B cell (primary cell): Measurements from ENCODE around the gene FKBP1B. TPM values are rescaled to one million over a fixed set of nuclear protein-coding genes. Genes with fewer than 3 reads are reported as not detected.
A peak's percentile ranks its signal among the peaks of the same experiment; 100 is the strongest.

Source experiments
- ATAC-seq: fragments of 200-7000 bp; cut with Tn5 transposase; one replicate; pipeline ENCODE4 v1.10.0; 2021; ENCODE audit warnings: low read depth, mild to moderate bottlenecking, moderate number of reproducible peaks, moderate library complexity
- CTCF ChIA-PET: fragments of 350-600 bp; sonication (Branson Sonifier 250); formaldehyde crosslinking; loops from one replicate; lab custom pipeline; 2021; ENCODE audit warnings: antibody characterized with exemption, inconsistent platforms; lab: Charles Lee
- POLR2A ChIA-PET: fragments of 350-600 bp; sonication (Branson Sonifier 250); formaldehyde crosslinking; loops from one replicate; lab custom pipeline; 2021; ENCODE audit warnings: antibody characterized with exemption; lab: Charles Lee
- DNase-seq: peaks from one replicate; pipeline ENCODE4 v3.0.0; 2013
- H2AFZ ChIP-seq: 2 replicates; pipeline ENCODE4 v1.6.1; 2012; ENCODE audit warnings: mild to moderate bottlenecking, low read depth, low read length; ENCODE audit not compliant: insufficient read depth, poor library complexity, severe bottlenecking
- H3K27ac ChIP-seq, 2 donors: 1 replicate in 1 of 2; 2 replicates in 1 of 2; pipeline ENCODE4 v1.5.1; 2012 to 2013; ENCODE audit warnings: low read length in 2 of 2, mild to moderate bottlenecking in 2 of 2, moderate library complexity in 1 of 2
- H3K27me3 ChIP-seq, 4 experiments: fragments of 200-600 bp in 1 of 4; sonication (generic) in 1 of 4; replicated peaks in 1 of 4; 1 replicate in 2 of 4; 2 replicates in 2 of 4; pipeline versions ENCODE4 v1.6.1 to v1.7.0; 2013 to 2016; ENCODE audit warnings: low read length in 3 of 4, mild to moderate bottlenecking in 2 of 4, mixed read lengths in 1 of 4, moderate library complexity in 1 of 4; ENCODE audit not compliant: insufficient read depth in 4 of 4, control insufficient read depth in 3 of 4; ENCODE audit errors: control extremely low read depth in 1 of 4
- H3K36me3 ChIP-seq, 2 experiments: replicated peaks in 1 of 2; 1 replicate in 1 of 2; 2 replicates in 1 of 2; pipeline versions ENCODE4 v1.6.1 to v1.7.1; 2013; ENCODE audit warnings: low read length in 1 of 2; ENCODE audit not compliant: insufficient read depth in 2 of 2, control insufficient read depth in 1 of 2; ENCODE audit errors: control extremely low read depth in 1 of 2, extremely low read depth in 1 of 2
- H3K4me1 ChIP-seq, 2 donors: fragments of 200-600 bp in 1 of 2; sonication (generic) in 1 of 2; 1 replicate in 1 of 2; 2 replicates in 1 of 2; pipeline versions ENCODE4 v1.5.1 to v1.6.1; 2013 to 2017; ENCODE audit warnings: low read length in 2 of 2; ENCODE audit not compliant: control insufficient read depth in 2 of 2, insufficient read depth in 2 of 2
- H3K4me2 ChIP-seq: replicated peaks from 2 replicates; pipeline ENCODE3; 2012; ENCODE audit warnings: mild to moderate bottlenecking, low read depth, low read length; ENCODE audit not compliant: poor library complexity, severe bottlenecking
- H3K4me3 ChIP-seq, 5 experiments: fragments of 200-600 bp in 1 of 5; sonication (generic) in 1 of 5; 1 replicate in 3 of 5; 2 replicates in 2 of 5; pipeline versions ENCODE4 v1.5.1 to v1.7.0; 2011 to 2016; ENCODE audit warnings: low read length in 4 of 5, mild to moderate bottlenecking in 4 of 5, low read depth in 2 of 5, control low read depth in 1 of 5, moderate library complexity in 1 of 5; ENCODE audit not compliant: insufficient read depth in 1 of 5; ENCODE audit errors: control extremely low read depth in 1 of 5, extremely low read depth in 1 of 5
- H3K79me2 ChIP-seq: fragments of 200-600 bp; sonication (generic); one replicate; pipeline ENCODE4 v1.6.0; 2016; ENCODE audit warnings: low read length; ENCODE audit not compliant: control insufficient read depth, insufficient read depth
- H3K9ac ChIP-seq: fragments of 200-600 bp; sonication (generic); 2 replicates; pipeline ENCODE4 v1.6.1; 2017; ENCODE audit warnings: mild to moderate bottlenecking, low read length, moderate library complexity
- H3K9me3 ChIP-seq, 3 donors: one replicate each; pipeline versions ENCODE4 v1.6.1 to v1.7.1; 2013; ENCODE audit warnings: low read length in 2 of 3; ENCODE audit not compliant: control insufficient read depth in 2 of 3, insufficient read depth in 1 of 3; ENCODE audit errors: control extremely low read depth in 1 of 3
- H4K20me1 ChIP-seq: 2 replicates; pipeline ENCODE4 v1.6.0; 2012; ENCODE audit warnings: mild to moderate bottlenecking, low read length; ENCODE audit not compliant: insufficient read depth, control insufficient read depth, poor library complexity, severe bottlenecking
- H3K27ac Mint-ChIP-seq: one replicate; pipeline ENCODE4 v1.8.0; 2021; ENCODE audit warnings: mixed read lengths
- H3K27me3 Mint-ChIP-seq: one replicate; pipeline ENCODE4 v1.8.0; 2021; ENCODE audit warnings: mixed read lengths
- H3K4me1 Mint-ChIP-seq: one replicate; pipeline ENCODE4 v1.8.0; 2021; ENCODE audit warnings: mixed read lengths
- H3K4me3 Mint-ChIP-seq: one replicate; pipeline ENCODE4 v1.8.0; 2021; ENCODE audit warnings: mixed read lengths
- H3K9me3 Mint-ChIP-seq: one replicate; pipeline ENCODE4 v1.8.0; 2022; ENCODE audit warnings: mixed read lengths; ENCODE audit not compliant: insufficient read depth
- EZH2 ChIP-seq: IDR thresholded peaks from 2 replicates; pipeline ENCODE4 v1.6.1; 2012; ENCODE audit warnings: borderline replicate concordance, low read depth, mild to moderate bottlenecking, moderate library complexity, low read length; ENCODE audit not compliant: insufficient read depth, poor library complexity, severe bottlenecking
- WGBS: methylation state at CpG from one replicate; pipeline ENCODE4 v1.1.5; 2013; ENCODE audit warnings: missing lambda C conversion rate; ENCODE audit not compliant: insufficient coverage; 5-methylcytosine and 5-hydroxymethylcytosine counted together
- intact Hi-C: fragments of 100-400 bp; cut with micrococcal nuclease; formaldehyde crosslinking; loops from one replicate; pipeline ENCODE4 v1.10.0; 2022
- polyA plus RNA-seq: library from polyadenylated mRNA; depleted of rRNA; stranded (reverse); fragments of >200 nt; gene quantifications from 2 replicates; pipeline ENCODE4 v1.2.3, GENCODE V29; 2012
- total RNA-seq, 2 donors: library from RNA; stranded (reverse); fragments of 120-200 nt in 1 of 2; gene quantifications; 1 replicate in 1 of 2; 2 replicates in 1 of 2; pipeline versions ENCODE4 v1.2.3 to v1.2.4, GENCODE V29; 2013 to 2022
- TF ChIP-seq, protein P1 (sequence below): fragments of 200-600 bp; IDR thresholded peaks from one replicate; pipeline ENCODE4 v1.8.0; 2022; ENCODE audit warnings: antibody characterized with exemption, mild to moderate bottlenecking

The FKBP1B gene
- total and polyA plus RNA-seq, 2 donors (not counting 1 experiment from before 2014, with no cell fraction given) = 0.85 to 3.8 TPM

DNA sequence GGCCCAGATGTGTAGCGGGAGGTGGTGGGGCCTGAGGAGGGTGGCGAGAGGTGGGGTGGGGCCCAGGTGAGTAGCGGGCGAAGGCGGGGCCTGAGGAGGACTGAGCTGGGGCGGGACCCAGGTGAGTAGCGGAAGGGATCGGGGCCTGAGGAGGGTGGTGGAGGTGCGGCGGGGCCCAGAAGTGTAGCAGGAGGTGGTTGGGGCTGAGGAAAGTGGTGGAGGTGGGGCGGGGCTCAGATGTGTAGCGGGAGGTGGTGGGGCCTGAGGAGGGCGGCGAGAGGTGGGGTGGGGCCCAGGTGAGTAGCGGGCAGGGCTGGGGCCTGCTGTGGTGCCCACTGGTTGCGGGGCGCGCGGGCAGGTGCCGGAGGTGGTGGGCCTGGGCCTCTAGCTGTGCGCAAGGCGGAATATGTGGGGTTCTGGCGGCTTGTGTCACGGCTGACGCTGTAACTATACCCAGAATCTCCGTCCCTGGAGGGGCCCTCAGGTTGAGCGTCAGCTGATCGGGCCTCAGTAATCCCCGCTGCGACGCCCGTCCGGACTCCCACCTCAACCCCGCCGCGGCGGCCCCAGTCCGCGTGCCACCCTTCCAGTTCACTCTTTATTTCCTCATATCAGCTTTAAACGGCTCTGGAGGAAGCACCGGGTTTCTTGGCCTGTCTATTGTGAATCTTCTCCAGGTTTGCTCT lies 27.5 kb downstream of the FKBP1B start:
- H3K27me3 Mint-ChIP-seq = no peaks in the 10 kb centered on the region
- TF ChIP-seq EZH2 = no peak
- TF ChIP-seq, protein P1, sequence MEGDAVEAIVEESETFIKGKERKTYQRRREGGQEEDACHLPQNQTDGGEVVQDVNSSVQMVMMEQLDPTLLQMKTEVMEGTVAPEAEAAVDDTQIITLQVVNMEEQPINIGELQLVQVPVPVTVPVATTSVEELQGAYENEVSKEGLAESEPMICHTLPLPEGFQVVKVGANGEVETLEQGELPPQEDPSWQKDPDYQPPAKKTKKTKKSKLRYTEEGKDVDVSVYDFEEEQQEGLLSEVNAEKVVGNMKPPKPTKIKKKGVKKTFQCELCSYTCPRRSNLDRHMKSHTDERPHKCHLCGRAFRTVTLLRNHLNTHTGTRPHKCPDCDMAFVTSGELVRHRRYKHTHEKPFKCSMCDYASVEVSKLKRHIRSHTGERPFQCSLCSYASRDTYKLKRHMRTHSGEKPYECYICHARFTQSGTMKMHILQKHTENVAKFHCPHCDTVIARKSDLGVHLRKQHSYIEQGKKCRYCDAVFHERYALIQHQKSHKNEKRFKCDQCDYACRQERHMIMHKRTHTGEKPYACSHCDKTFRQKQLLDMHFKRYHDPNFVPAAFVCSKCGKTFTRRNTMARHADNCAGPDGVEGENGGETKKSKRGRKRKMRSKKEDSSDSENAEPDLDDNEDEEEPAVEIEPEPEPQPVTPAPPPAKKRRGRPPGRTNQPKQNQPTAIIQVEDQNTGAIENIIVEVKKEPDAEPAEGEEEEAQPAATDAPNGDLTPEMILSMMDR = no peak
- POLR2A ChIA-PET = interaction anchor here (0.6 to 1.6 kb wide), 13 partner anchors 7 to 415 kb away, joined by 3 to 43 read pairs (median 5); partner anchors contain the start of genes ATAD2B, FKBP1B, PFN4 and TP53I3
- Histone ChIP-seq H3K4me2 (peak overlapping the region; percentile 83), H3K27me3 (no peaks in the 10 kb centered on the region), H4K20me1 (peaks cover 5% of the 10 kb centered on the region), H3K79me2 (peaks cover 26% of the 10 kb centered on the region), H3K27ac (peak overlapping the region; percentile 84 to 87), H3K4me3 (peak overlapping the region in 4 of 5 experiments; percentile 83 to 99 (median 95)), H3K9ac (peak overlapping the region; percentile 85), H3K4me1 (peaks cover 15 to 18% of the 10 kb centered on the region in 2 donors), H2AFZ (peak overlapping the region; percentile 95), H3K9me3 (no peaks in the 10 kb centered on the region), H3K36me3 (peaks cover 0 to 23% of the 10 kb centered on the region in 2 experiments)
- CTCF ChIA-PET = interaction anchor here (0.7 to 3.7 kb wide), 8 partner anchors 8 to 253 kb away, joined by 3 to 16 read pairs (median 6); partner anchors contain the start of genes ATAD2B, PFN4, TP53I3 and WDCP
- H3K9me3 Mint-ChIP-seq = no peaks in the 10 kb centered on the region
- ATAC-seq = no peak
- DNase-seq = no peak
- peak overlapping the region; percentile 99 for H3K27ac Mint-ChIP-seq
- intact Hi-C loops = loop anchor here (1.0 to 10.0 kb wide), 7 partner anchors 7 to 692 kb away; partner anchors contain the start of genes ATAD2B, FAM228B, KLHL29 and PFN4
- H3K4me3 Mint-ChIP-seq = peak overlapping the region; percentile 98
- peaks cover 33% of the 10 kb centered on the region for H3K4me1 Mint-ChIP-seq
- under 1% methylated on average over 41 of the region's 41 CpGs for WGBS

- no peaks in the 10 kb centered on the region for H3K27me3 ChIP-seq
- H3K9me3 Mint-ChIP-seq = no peaks in the 10 kb centered on the region
- CTCF ChIA-PET = interaction anchor here (1.5 to 3.7 kb wide), 2 partner anchors 30 to 253 kb away, joined by 7 to 16 read pairs; partner anchors contain the start of gene WDCP
- no peaks in the 10 kb centered on the region for H4K20me1 ChIP-seq
- H3K27me3 Mint-ChIP-seq = no peaks in the 10 kb centered on the region
- 16% methylated on average over 7 of the region's 9 CpGs for WGBS
- H3K4me2 ChIP-seq = peak overlapping the region; percentile 83
- peaks cover 15 to 18% of the 10 kb centered on the region in 2 donors for H3K4me1 ChIP-seq
- ATAC-seq = no peak
- H3K36me3 ChIP-seq = peaks cover 0 to 24% of the 10 kb centered on the region in 2 experiments
- peak overlapping the region; percentile 85 for H3K9ac ChIP-seq
- POLR2A ChIA-PET = interaction anchor here (0.6 kb wide), 1 partner anchor 52 kb away, joined by 3 read pairs; no protein-coding TSS in a partner anchor
- TF ChIP-seq EZH2 = no peak
- TF ChIP-seq, protein P1 = no peak
- DNase-seq = no peak
- H3K4me3 Mint-ChIP-seq = peak overlapping the region; percentile 98
- H3K79me2 ChIP-seq = peaks cover 21% of the 10 kb centered on the region
- H3K27ac ChIP-seq = peak overlapping the region; percentile 84 to 87
- intact Hi-C loops = loop anchor here (10.0 kb wide), 1 partner anchor 693 kb away; the partner anchor contains the start of gene KLHL29
- H2AFZ ChIP-seq = peak overlapping the region; percentile 95
- peaks cover 33% of the 10 kb centered on the region for H3K4me1 Mint-ChIP-seq
- no peaks in the 10 kb centered on the region for H3K9me3 ChIP-seq
- peak overlapping the region in 4 of 5 experiments; percentile 83 to 99 (median 95) for H3K4me3 ChIP-seq
- H3K27ac Mint-ChIP-seq = peak overlapping the region; percentile 99
Measured at GRCh38 chr2:24077535-24077877, 28.0 kb downstream of the FKBP1B start.
